ENCODE results near the gene ABLIM2.

Gene ABLIM2

GRCh38 chr4:8199594-8200301 is 41.1 kb upstream of the ABLIM2 start:
- H3K27ac ChIP-seq (ENCODE audit: low read depth, low read length), result peak overlapping the region; percentile 41
- peak overlapping the region; percentile 40 for H3K9ac ChIP-seq (ENCODE audit: low read length)
- H3K4me1 ChIP-seq (ENCODE audit: control insufficient read depth, insufficient read depth, low read length), result no peaks in the 10 kb centered on the region
- no peaks in the 10 kb centered on the region for H3K36me3 ChIP-seq (ENCODE audit: control insufficient read depth, insufficient read depth, low read length)
- no peaks in the 10 kb centered on the region for H3K27me3 ChIP-seq (ENCODE audit: control insufficient read depth, insufficient read depth, low read length)
- peak overlapping the region; percentile 50 for H3K4me3 ChIP-seq (ENCODE audit: low read length)

DNA sequence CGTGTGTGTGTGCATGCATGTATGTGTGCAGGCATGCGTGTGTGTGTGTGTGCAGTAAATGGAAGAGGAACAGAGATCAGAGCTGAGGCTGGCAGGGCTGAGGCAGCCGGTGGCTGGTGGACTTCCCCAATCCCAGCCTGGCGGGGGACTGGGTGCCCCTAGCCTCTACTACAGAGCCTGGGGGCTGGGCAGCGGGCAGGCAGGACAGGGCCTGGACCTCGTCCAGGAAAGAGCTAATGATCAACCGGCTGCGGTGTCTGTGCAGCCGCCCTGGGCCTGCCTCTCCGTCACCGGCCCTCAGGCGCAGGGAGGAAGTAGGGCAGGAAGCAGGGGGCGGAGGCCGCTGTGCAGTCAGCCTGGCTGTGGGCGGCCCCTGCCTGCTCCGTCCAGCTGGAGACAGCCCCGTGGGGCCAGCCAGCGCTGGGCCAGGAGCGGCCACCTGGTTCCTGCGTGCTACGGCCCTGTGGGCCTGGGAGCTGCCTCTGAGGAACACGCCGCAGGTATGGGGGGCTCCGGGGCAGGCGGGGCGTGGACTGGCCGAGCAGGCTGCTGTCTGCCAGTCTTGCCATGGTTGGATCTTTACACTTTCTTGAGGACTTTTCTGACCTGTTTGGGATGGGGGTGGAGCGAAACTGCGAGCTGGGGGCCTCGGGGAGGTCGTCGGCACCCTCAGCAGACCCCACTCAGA is 40.4 kb upstream of the ABLIM2 start, which contains the start of gene SH3TC1:
SH3TC1 (plus strand) TSS at position 385 of the 688 bp plus-strand sequence. CDS start 5,905 bp downstream, outside the sequence.
- H3K36me3 ChIP-seq (ENCODE audit: control insufficient read depth, insufficient read depth, low read length), result no peaks in the 10 kb centered on the region
- peak within 1 kb of the TSS; percentile 41 for H3K27ac ChIP-seq (ENCODE audit: low read depth, low read length)
- H3K4me3 ChIP-seq (ENCODE audit: low read length), result peak within 1 kb of the TSS; percentile 50
- peak within 1 kb of the TSS; percentile 40 for H3K9ac ChIP-seq (ENCODE audit: low read length)
- no peaks in the 10 kb centered on the region for H3K4me1 ChIP-seq (ENCODE audit: control insufficient read depth, insufficient read depth, low read length)
- no peaks in the 10 kb centered on the region for H3K27me3 ChIP-seq (ENCODE audit: control insufficient read depth, insufficient read depth, low read length)

DNA sequence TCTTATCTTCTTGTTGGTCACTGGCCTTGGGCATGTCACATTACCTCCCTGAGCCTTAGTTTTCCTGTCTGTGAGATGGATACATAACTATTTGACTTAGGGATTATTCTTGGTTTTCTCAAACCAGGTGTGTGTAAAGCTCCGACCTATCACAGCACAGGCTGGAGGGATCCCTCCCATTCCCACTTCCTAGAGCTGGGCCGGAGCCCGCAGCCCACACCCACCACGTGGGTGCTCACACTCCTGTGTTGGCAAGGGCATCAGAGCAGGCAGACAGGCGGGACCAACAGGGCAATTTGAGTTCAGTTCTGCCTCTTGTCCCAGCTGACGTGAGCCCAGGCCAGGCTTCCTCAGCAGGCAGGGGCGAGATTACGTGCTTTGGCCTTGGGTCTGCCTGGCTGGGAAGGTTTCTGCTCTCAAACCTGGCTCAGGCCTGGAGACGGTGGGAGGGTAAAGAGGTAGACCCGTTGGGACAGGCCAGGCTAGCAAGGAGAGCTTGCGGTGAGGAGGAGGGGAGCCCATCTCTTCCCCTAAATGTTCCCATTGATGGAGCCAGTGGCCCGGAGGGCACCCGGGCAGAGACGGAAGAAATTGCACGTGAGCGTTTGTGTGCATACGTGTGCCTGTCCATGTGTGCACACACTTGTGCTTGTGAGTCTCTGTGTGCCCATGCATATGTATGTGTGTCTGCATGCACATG is 39.7 kb upstream of the ABLIM2 start:
- Histone ChIP-seq H3K9ac (ENCODE audit: low read length) (no peak overlapping the region), H3K27ac (ENCODE audit: low read depth, low read length) (no peak overlapping the region), H3K4me1 (ENCODE audit: control insufficient read depth, insufficient read depth, low read length) (no peaks in the 10 kb centered on the region), H3K36me3 (ENCODE audit: control insufficient read depth, insufficient read depth, low read length) (no peaks in the 10 kb centered on the region), H3K27me3 (ENCODE audit: control insufficient read depth, insufficient read depth, low read length) (no peaks in the 10 kb centered on the region), H3K4me3 (ENCODE audit: low read length) (peak overlapping the region; percentile 23)

- Histone ChIP-seq H3K36me3 (ENCODE audit: control insufficient read depth, insufficient read depth, low read length) (no peaks in the 10 kb centered on the region), H3K4me1 (ENCODE audit: control insufficient read depth, insufficient read depth, low read length) (no peaks in the 10 kb centered on the region), H3K4me3 (ENCODE audit: low read length) (no peak overlapping the region), H3K9ac (ENCODE audit: low read length) (no peak overlapping the region), H3K27ac (ENCODE audit: low read depth, low read length) (no peak overlapping the region), H3K27me3 (ENCODE audit: control insufficient read depth, insufficient read depth, low read length) (no peaks in the 10 kb centered on the region)
Measured at GRCh38 chr4:8197521-8197920, 38.9 kb upstream of the ABLIM2 start.

GRCh38 chr4:8195841-8196458 is 37.3 kb upstream of the ABLIM2 start:
- Histone ChIP-seq H3K9ac (ENCODE audit: low read length) (no peak overlapping the region), H3K4me3 (ENCODE audit: low read length) (no peak overlapping the region), H3K4me1 (ENCODE audit: control insufficient read depth, insufficient read depth, low read length) (no peaks in the 10 kb centered on the region), H3K27me3 (ENCODE audit: control insufficient read depth, insufficient read depth, low read length) (no peaks in the 10 kb centered on the region), H3K36me3 (ENCODE audit: control insufficient read depth, insufficient read depth, low read length) (no peaks in the 10 kb centered on the region), H3K27ac (ENCODE audit: low read depth, low read length) (no peak overlapping the region)

- Histone ChIP-seq H3K4me3 (ENCODE audit: low read length) (no peak overlapping the region), H3K36me3 (ENCODE audit: control insufficient read depth, insufficient read depth, low read length) (no peaks in the 10 kb centered on the region), H3K4me1 (ENCODE audit: control insufficient read depth, insufficient read depth, low read length) (no peaks in the 10 kb centered on the region), H3K27me3 (ENCODE audit: control insufficient read depth, insufficient read depth, low read length) (no peaks in the 10 kb centered on the region), H3K27ac (ENCODE audit: low read depth, low read length) (no peak overlapping the region), H3K9ac (ENCODE audit: low read length) (no peak overlapping the region)
Measured at GRCh38 chr4:8195431-8195830, 36.8 kb upstream of the ABLIM2 start.

- Histone ChIP-seq H3K4me1 (ENCODE audit: control insufficient read depth, insufficient read depth, low read length) (no peaks in the 10 kb centered on the region), H3K27me3 (ENCODE audit: control insufficient read depth, insufficient read depth, low read length) (no peaks in the 10 kb centered on the region), H3K36me3 (ENCODE audit: control insufficient read depth, insufficient read depth, low read length) (no peaks in the 10 kb centered on the region), H3K4me3 (ENCODE audit: low read length) (no peak overlapping the region), H3K9ac (ENCODE audit: low read length) (no peak overlapping the region), H3K27ac (ENCODE audit: low read depth, low read length) (no peak overlapping the region)
Measured at GRCh38 chr4:8194306-8195242, 36.0 kb upstream of the ABLIM2 start.

DNA sequence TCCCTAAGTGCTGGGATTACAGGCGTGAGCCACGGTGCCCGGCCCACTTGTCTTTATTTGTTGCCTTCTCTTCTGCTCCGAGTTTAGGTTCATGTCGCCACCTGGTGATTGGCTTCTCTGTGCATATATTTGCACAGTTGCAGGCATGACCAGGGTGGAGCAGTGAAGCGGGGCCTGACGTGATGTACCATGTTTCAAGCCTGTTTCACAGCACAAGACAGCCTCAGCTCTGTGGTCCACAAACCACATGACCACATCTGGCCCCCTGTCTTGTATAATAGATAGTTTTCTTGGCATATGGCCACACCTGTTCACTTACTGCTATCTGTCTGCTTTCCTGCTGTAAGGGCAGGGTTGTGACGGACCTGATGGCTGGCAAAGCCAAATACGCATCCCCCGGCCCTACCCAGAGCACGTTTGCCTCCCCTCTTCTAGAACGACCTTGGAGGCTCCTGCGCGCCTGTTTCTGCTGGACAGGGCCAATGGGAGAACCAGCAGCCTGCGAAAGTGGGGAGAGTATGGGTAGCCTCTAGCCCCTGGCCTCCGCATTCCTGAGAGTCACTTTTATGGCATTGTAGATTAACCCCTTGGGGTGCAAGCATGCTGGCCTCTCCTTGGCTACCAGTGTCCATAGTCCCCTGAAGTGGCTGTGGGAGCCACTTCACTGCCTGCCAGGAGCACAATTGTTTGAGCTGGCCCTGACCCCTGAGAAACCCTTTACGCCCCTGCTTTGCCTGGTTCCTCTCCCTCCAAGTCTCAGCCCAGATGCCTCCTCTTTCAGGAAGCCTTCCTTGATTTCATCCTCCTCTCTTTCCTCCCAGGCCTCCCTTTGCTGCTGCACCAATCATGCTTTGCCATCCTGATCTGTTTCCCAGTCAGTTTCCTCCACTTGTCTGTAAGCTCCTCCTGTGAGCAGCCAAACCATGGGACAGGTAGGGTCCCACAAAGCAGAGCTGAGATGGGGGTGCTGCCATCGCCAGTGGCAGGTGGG is 34.4 kb upstream of the ABLIM2 start:
- no peaks in the 10 kb centered on the region for H3K36me3 ChIP-seq (ENCODE audit: control insufficient read depth, insufficient read depth, low read length)
- no peaks in the 10 kb centered on the region for H3K27me3 ChIP-seq (ENCODE audit: control insufficient read depth, insufficient read depth, low read length)
- no peaks in the 10 kb centered on the region for H3K4me1 ChIP-seq (ENCODE audit: control insufficient read depth, insufficient read depth, low read length)
- H3K4me3 ChIP-seq (ENCODE audit: low read length), result no peak overlapping the region
- H3K27ac ChIP-seq (ENCODE audit: low read depth, low read length), result no peak overlapping the region
- no peak overlapping the region for H3K9ac ChIP-seq (ENCODE audit: low read length)

GRCh38 chr4:8191136-8191747 is 32.6 kb upstream of the ABLIM2 start:
- Histone ChIP-seq H3K9ac (ENCODE audit: low read length) (no peak overlapping the region), H3K4me1 (ENCODE audit: control insufficient read depth, insufficient read depth, low read length) (no peaks in the 10 kb centered on the region), H3K27me3 (ENCODE audit: control insufficient read depth, insufficient read depth, low read length) (no peaks in the 10 kb centered on the region), H3K4me3 (ENCODE audit: low read length) (no peak overlapping the region), H3K27ac (ENCODE audit: low read depth, low read length) (peak overlapping the region; percentile 32), H3K36me3 (ENCODE audit: control insufficient read depth, insufficient read depth, low read length) (no peaks in the 10 kb centered on the region)

GRCh38 chr4:8189551-8190466 is 31.2 kb upstream of the ABLIM2 start:
- Histone ChIP-seq H3K36me3 (ENCODE audit: control insufficient read depth, insufficient read depth, low read length) (no peaks in the 10 kb centered on the region), H3K27me3 (ENCODE audit: control insufficient read depth, insufficient read depth, low read length) (no peaks in the 10 kb centered on the region), H3K4me1 (ENCODE audit: control insufficient read depth, insufficient read depth, low read length) (no peaks in the 10 kb centered on the region), H3K9ac (ENCODE audit: low read length) (no peak overlapping the region), H3K27ac (ENCODE audit: low read depth, low read length) (no peak overlapping the region), H3K4me3 (ENCODE audit: low read length) (no peak overlapping the region)

All from rectal smooth muscle tissue (tissue), 1 donor.